Renal cortical epithelial cell (primary cell): ENCODE results near the gene PTTG2. TPM values are rescaled to one million over a fixed set of nuclear protein-coding genes. Genes with fewer than 3 reads are reported as not detected.

Experiments
- DNase-seq: peaks from one replicate; pipeline ENCODE4 v3.0.0-alpha.2; 2011; ENCODE audit warnings: low read depth
- total RNA-seq: library from RNA; depleted of rRNA; stranded (reverse); fragments of >200 nt; gene quantifications from 2 replicates; pipeline ENCODE4 v1.2.3, GENCODE V29; 2014

PTTG2 gene
- total RNA-seq, 1 donor from 2014 or later: not detected

DNA sequence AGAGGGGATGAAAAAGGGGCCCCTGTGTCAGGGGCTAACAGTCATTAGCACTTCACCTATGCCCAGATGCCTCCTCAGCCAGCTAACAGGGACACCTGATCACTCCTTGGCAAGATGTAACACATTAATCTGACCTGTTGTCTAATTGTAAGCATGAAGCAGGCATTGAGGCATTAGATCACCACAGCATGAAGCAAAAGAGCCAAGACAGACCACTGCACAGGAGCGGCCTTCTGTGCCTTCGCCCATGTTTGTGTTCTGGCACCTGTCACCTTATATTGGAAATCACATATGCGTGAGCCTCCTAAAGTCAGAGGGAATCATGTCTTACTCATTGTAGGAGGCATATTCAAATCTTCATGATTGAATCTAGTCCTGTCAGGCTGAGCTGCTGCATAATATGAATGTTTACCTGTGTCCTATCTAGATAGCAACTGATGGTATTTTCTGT, 48.4 kb downstream of the PTTG2 start:
- no peak for DNase-seq

DNA sequence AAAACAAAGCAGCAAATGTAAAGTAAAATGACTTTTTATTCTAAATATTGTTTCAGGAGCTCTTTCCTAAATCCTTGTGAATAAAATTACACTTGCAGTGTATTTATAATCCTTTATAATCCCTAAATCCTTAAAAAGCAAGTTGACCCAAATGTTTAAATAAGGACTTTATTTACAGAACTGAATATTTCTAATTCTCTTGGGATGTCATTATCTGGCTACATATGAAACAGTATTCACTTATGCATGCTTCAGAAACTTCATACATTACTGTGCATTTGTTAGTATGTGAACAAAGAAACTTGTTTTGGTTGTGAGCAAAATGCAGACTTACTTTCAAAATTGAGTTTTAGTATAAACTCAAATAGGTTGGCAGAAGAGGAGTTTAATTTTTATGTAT, 49.2 kb downstream of the PTTG2 start:
- DNase-seq: no peak

DNA sequence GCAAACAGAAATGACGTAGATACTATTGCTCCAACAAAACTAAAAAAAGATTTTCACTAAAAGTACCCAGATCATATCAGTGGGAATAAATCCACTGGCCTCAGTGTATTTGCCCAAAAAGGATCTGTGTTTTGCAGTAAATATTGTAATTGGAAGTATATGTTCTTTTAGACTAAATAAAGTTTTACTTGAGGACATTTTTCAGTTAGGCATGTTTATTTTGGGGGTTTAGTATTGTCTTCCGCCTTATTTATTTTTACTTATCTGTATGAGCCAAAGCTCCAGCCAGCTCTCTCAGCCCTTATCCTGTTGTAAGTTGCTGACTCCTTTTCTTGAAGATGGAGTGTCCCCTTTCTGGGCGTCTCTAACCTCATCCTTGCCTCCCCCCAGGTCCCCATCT, 49.8 kb downstream of the PTTG2 start:
- no peak for DNase-seq

Other genes with a start within 250 kb of the PTTG2 start
- gene PGM2, start 133.7 kb upstream of the PTTG2 start, total RNA-seq: 37.4 and 59.2 TPM in 2 replicates
- 176 and 181 TPM in 2 replicates for gene TBC1D1, start 69.3 kb upstream of the PTTG2 start, total RNA-seq